Activated naive CD4-positive, alpha-beta T cell treated with anti-CD3 and anti-CD28 coated beads, Interleukin-2, amount 10 ng/mL, durations not matched to agents 7 days and 5 days (primary cell): ENCODE measurements around the gene NLGN4Y.

Experiments used
- CTCF ChIA-PET: fragments of 350-600 bp; sonication (Branson Sonifier 250); formaldehyde crosslinking; loops from one replicate; lab custom pipeline; 2021; ENCODE audit warnings: antibody characterized with exemption; lab: Charles Lee
- DNase-seq: peaks from one replicate; pipeline ENCODE4 v3.0.0-alpha.2; 2020
- H3K27ac Mint-ChIP-seq: one replicate; pipeline ENCODE4 v1.8.0; 2021; ENCODE audit warnings: mild to moderate bottlenecking, moderate library complexity, mixed read lengths
- H3K27me3 Mint-ChIP-seq: one replicate; pipeline ENCODE4 v1.8.0; 2021; ENCODE audit warnings: mild to moderate bottlenecking, mixed read lengths
- H3K36me3 Mint-ChIP-seq: one replicate; pipeline ENCODE4 v1.8.0; 2021; ENCODE audit warnings: mixed read lengths
- H3K4me1 Mint-ChIP-seq: one replicate; pipeline ENCODE4 v1.8.0; 2021; ENCODE audit warnings: mixed read lengths
- H3K4me3 Mint-ChIP-seq: one replicate; pipeline ENCODE4 v1.8.0; 2021; ENCODE audit warnings: mild to moderate bottlenecking, moderate library complexity, mixed read lengths
- H3K9me3 Mint-ChIP-seq: one replicate; pipeline ENCODE4 v1.8.0; 2021; ENCODE audit warnings: mixed read lengths

NLGN4Y gene

GRCh38 chrY:14524272-14525231 lies at the start of gene NLGN4Y:
NLGN4Y (plus strand) TSS chrY:14524529; CDS start chrY:14622120, 97,591 bp downstream.
- no peak for DNase-seq
- Mint-ChIP-seq H3K27me3 (peaks cover 32% of the 10 kb centered on the region), H3K9me3 (no peaks in the 10 kb centered on the region), H3K36me3 (no peaks in the 10 kb centered on the region), H3K4me1 (peaks cover 5% of the 10 kb centered on the region), H3K4me3 (peak within 1 kb of the TSS; percentile 33), H3K27ac (no peak within 1 kb of the TSS)
- CTCF ChIA-PET: no interaction called here

GRCh38 chrY:14485935-14486334 lies 38.4 kb upstream of the NLGN4Y start:
- H3K4me3 Mint-ChIP-seq: no peak overlapping the region
- no peaks in the 10 kb centered on the region for H3K9me3 Mint-ChIP-seq
- no peaks in the 10 kb centered on the region for H3K4me1 Mint-ChIP-seq
- no peaks in the 10 kb centered on the region for H3K27me3 Mint-ChIP-seq
- CTCF ChIA-PET: no interaction called here
- no peak for DNase-seq
- H3K27ac Mint-ChIP-seq: no peak overlapping the region
- no peaks in the 10 kb centered on the region for H3K36me3 Mint-ChIP-seq

GRCh38 chrY:14490226-14490625 lies 34.1 kb upstream of the NLGN4Y start:
- DNase-seq: no peak
- CTCF ChIA-PET: no interaction called here
- Mint-ChIP-seq H3K27me3 (no peaks in the 10 kb centered on the region), H3K36me3 (no peaks in the 10 kb centered on the region), H3K27ac (no peak overlapping the region), H3K4me1 (no peaks in the 10 kb centered on the region), H3K4me3 (no peak overlapping the region), H3K9me3 (peaks cover 2% of the 10 kb centered on the region)

GRCh38 chrY:14498071-14498470 lies 26.3 kb upstream of the NLGN4Y start:
- DNase-seq: no peak
- H3K36me3 Mint-ChIP-seq: no peaks in the 10 kb centered on the region
- H3K9me3 Mint-ChIP-seq: no peaks in the 10 kb centered on the region
- CTCF ChIA-PET: no interaction called here
- no peaks in the 10 kb centered on the region for H3K27me3 Mint-ChIP-seq
- no peaks in the 10 kb centered on the region for H3K4me1 Mint-ChIP-seq
- no peak overlapping the region for H3K27ac Mint-ChIP-seq
- no peak overlapping the region for H3K4me3 Mint-ChIP-seq

GRCh38 chrY:14504592-14504991 lies 19.7 kb upstream of the NLGN4Y start:
- Mint-ChIP-seq H3K27ac (no peak overlapping the region), H3K4me1 (no peaks in the 10 kb centered on the region), H3K27me3 (no peaks in the 10 kb centered on the region), H3K4me3 (no peak overlapping the region), H3K9me3 (peaks cover 2% of the 10 kb centered on the region), H3K36me3 (no peaks in the 10 kb centered on the region)
- CTCF ChIA-PET: no interaction called here
- DNase-seq: no peak

GRCh38 chrY:14522379-14522950 lies 1.9 kb upstream of the NLGN4Y start:
- Mint-ChIP-seq H3K4me3 (no peak overlapping the region), H3K9me3 (no peaks in the 10 kb centered on the region), H3K27ac (no peak overlapping the region), H3K36me3 (no peaks in the 10 kb centered on the region), H3K27me3 (peaks cover 32% of the 10 kb centered on the region), H3K4me1 (peaks cover 5% of the 10 kb centered on the region)
- DNase-seq: no peak
- CTCF ChIA-PET: no interaction called here

GRCh38 chrY:14523491-14524271 lies 648 bp upstream of the NLGN4Y start:
- Mint-ChIP-seq H3K4me3 (peak overlapping the region; percentile 15), H3K9me3 (no peaks in the 10 kb centered on the region), H3K36me3 (no peaks in the 10 kb centered on the region), H3K27ac (no peak overlapping the region), H3K27me3 (peaks cover 32% of the 10 kb centered on the region), H3K4me1 (peaks cover 5% of the 10 kb centered on the region)
- DNase-seq: no peak
- CTCF ChIA-PET: no interaction called here

GRCh38 chrY:14525315-14525714 lies 986 bp downstream of the NLGN4Y start:
- H3K4me1 Mint-ChIP-seq: peaks cover 5% of the 10 kb centered on the region
- no peak for DNase-seq
- peak overlapping the region; percentile 32 for H3K4me3 Mint-ChIP-seq
- no peak overlapping the region for H3K27ac Mint-ChIP-seq
- H3K27me3 Mint-ChIP-seq: peaks cover 32% of the 10 kb centered on the region
- H3K36me3 Mint-ChIP-seq: no peaks in the 10 kb centered on the region
- CTCF ChIA-PET: no interaction called here
- H3K9me3 Mint-ChIP-seq: no peaks in the 10 kb centered on the region

GRCh38 chrY:14528361-14528760 lies 4.0 kb downstream of the NLGN4Y start:
- H3K27ac Mint-ChIP-seq: no peak overlapping the region
- CTCF ChIA-PET: no interaction called here

GRCh38 chrY:14536703-14537102 lies 12.4 kb downstream of the NLGN4Y start:
- Mint-ChIP-seq H3K36me3 (no peaks in the 10 kb centered on the region), H3K27me3 (no peaks in the 10 kb centered on the region), H3K4me1 (no peaks in the 10 kb centered on the region), H3K9me3 (no peaks in the 10 kb centered on the region), H3K27ac (no peak overlapping the region), H3K4me3 (no peak overlapping the region)
- CTCF ChIA-PET: no interaction called here
- no peak for DNase-seq

More at GRCh38 chrY:14528361-14528760, 4.0 kb downstream of the NLGN4Y start:
- no peak overlapping the region for H3K4me3 Mint-ChIP-seq
- DNase-seq: no peak
- peaks cover 5% of the 10 kb centered on the region for H3K4me1 Mint-ChIP-seq
- peaks cover 21% of the 10 kb centered on the region for H3K27me3 Mint-ChIP-seq
- H3K9me3 Mint-ChIP-seq: no peaks in the 10 kb centered on the region
- no peaks in the 10 kb centered on the region for H3K36me3 Mint-ChIP-seq

- Mint-ChIP-seq H3K4me3 (no peak overlapping the region), H3K4me1 (no peaks in the 10 kb centered on the region), H3K27ac (no peak overlapping the region), H3K27me3 (no peaks in the 10 kb centered on the region), H3K9me3 (no peaks in the 10 kb centered on the region), H3K36me3 (no peaks in the 10 kb centered on the region)
- CTCF ChIA-PET: no interaction called here
- DNase-seq: no peak
Measured at GRCh38 chrY:14543506-14543905, 19.2 kb downstream of the NLGN4Y start.

GRCh38 chrY:14581294-14581693 lies 57.0 kb downstream of the NLGN4Y start:
- Mint-ChIP-seq H3K4me3 (no peak overlapping the region), H3K4me1 (no peaks in the 10 kb centered on the region), H3K9me3 (no peaks in the 10 kb centered on the region), H3K36me3 (no peaks in the 10 kb centered on the region), H3K27ac (no peak overlapping the region), H3K27me3 (no peaks in the 10 kb centered on the region)
- DNase-seq: no peak
- CTCF ChIA-PET: no interaction called here

GRCh38 chrY:14586725-14587124 lies 62.4 kb downstream of the NLGN4Y start:
- no peak overlapping the region for H3K4me3 Mint-ChIP-seq
- peaks cover 5% of the 10 kb centered on the region for H3K9me3 Mint-ChIP-seq
- H3K36me3 Mint-ChIP-seq: no peaks in the 10 kb centered on the region
- CTCF ChIA-PET: no interaction called here
- H3K4me1 Mint-ChIP-seq: no peaks in the 10 kb centered on the region
- DNase-seq: no peak
- H3K27me3 Mint-ChIP-seq: no peaks in the 10 kb centered on the region
- H3K27ac Mint-ChIP-seq: no peak overlapping the region

- no peaks in the 10 kb centered on the region for H3K27me3 Mint-ChIP-seq
- DNase-seq: no peak
- CTCF ChIA-PET: no interaction called here
- H3K4me3 Mint-ChIP-seq: no peak overlapping the region
- no peak overlapping the region for H3K27ac Mint-ChIP-seq
- H3K36me3 Mint-ChIP-seq: no peaks in the 10 kb centered on the region
- peaks cover 2% of the 10 kb centered on the region for H3K9me3 Mint-ChIP-seq
- no peaks in the 10 kb centered on the region for H3K4me1 Mint-ChIP-seq
Measured at GRCh38 chrY:14601372-14601771, 77.0 kb downstream of the NLGN4Y start.
